Ascending aorta (tissue), 2 donors: ENCODE results near the gene UQCR10. TPM values are rescaled to one million over a fixed set of nuclear protein-coding genes. Genes with fewer than 3 reads are reported as not detected.

Source experiments
- DNase-seq, 2 donors: peaks; one replicate each; pipeline ENCODE4 v3.0.0-alpha.2; 2019; ENCODE audit warnings: low spot score in 2 of 2
- H3K27ac ChIP-seq, 2 donors: fragments of 200-600 bp; sonication (generic); one replicate each; pipeline ENCODE4 v1.5.1; 2016 to 2017; ENCODE audit warnings: mild to moderate bottlenecking in 1 of 2
- H3K27me3 ChIP-seq: fragments of 200-600 bp; sonication (generic); one replicate; pipeline ENCODE4 v1.5.1; 2017
- H3K36me3 ChIP-seq, 2 donors: fragments of 200-600 bp; sonication (generic); one replicate each; pipeline ENCODE4 v1.5.1; 2016
- H3K4me1 ChIP-seq, 2 donors: fragments of 200-600 bp; sonication (generic); one replicate each; pipeline ENCODE4 v1.5.1; 2016 to 2017; ENCODE audit warnings: mild to moderate bottlenecking in 1 of 2
- H3K4me3 ChIP-seq, 2 donors: fragments of 200-600 bp; sonication (generic); one replicate each; pipeline ENCODE4 v1.5.1; 2016 to 2017; ENCODE audit warnings: mild to moderate bottlenecking in 1 of 2
- H3K9me3 ChIP-seq, 2 donors: fragments of 200-600 bp; sonication (generic); one replicate each; pipeline ENCODE4 v1.5.1; 2016
- CTCF ChIP-seq, 3 experiments: fragments of 200-600 bp in 2 of 3; fragments of 450-650 bp in 1 of 3; sonication (generic) in 2 of 3; IDR thresholded peaks; one replicate each; pipeline ENCODE4 v1.5.1; 2016 to 2019; ENCODE audit warnings: antibody characterized with exemption in 3 of 3, mild to moderate bottlenecking in 1 of 3, moderate library complexity in 1 of 3
- intact Hi-C: fragments of 100-400 bp; cut with DNase I; formaldehyde crosslinking; loops from one replicate; pipeline ENCODE4 v1.15.1; 2023
- total RNA-seq: library from RNA; depleted of rRNA; stranded (reverse); fragments of >200 nt; gene quantifications from one replicate; pipeline ENCODE4 v1.1.0, GENCODE V29; 2016

The UQCR10 gene
- total RNA-seq, 1 donor from 2014 or later = 66.8 TPM

- H3K27ac ChIP-seq = no peak overlapping the region
- intact Hi-C loops = no loop called here
- H3K36me3 ChIP-seq = peaks cover 14 to 27% of the 10 kb centered on the region in 2 donors
- peak overlapping the region; percentile 81 to 91 for H3K4me3 ChIP-seq
- H3K4me1 ChIP-seq = peaks cover 9 to 17% of the 10 kb centered on the region in 2 donors
- DNase-seq = no peak
- H3K9me3 ChIP-seq = no peaks in the 10 kb centered on the region
- TF ChIP-seq CTCF (IDR thresholded peaks at IDR 0.05) = no peak
- no peaks in the 10 kb centered on the region for H3K27me3 ChIP-seq
These were observed 1.0 kb downstream of the UQCR10 start for GRCh38 chr22:29768052-29768693.

GRCh38 chr22:29769723-29770321 lies 2.7 kb downstream of the UQCR10 start:
- no peak for TF ChIP-seq CTCF (IDR thresholded peaks at IDR 0.05)
- H3K4me1 ChIP-seq = peaks cover 9 to 17% of the 10 kb centered on the region in 2 donors
- no peak overlapping the region for H3K4me3 ChIP-seq
- H3K9me3 ChIP-seq = no peaks in the 10 kb centered on the region
- H3K27ac ChIP-seq = no peak overlapping the region
- intact Hi-C loops = no loop called here
- no peaks in the 10 kb centered on the region for H3K27me3 ChIP-seq
- peaks cover 14 to 27% of the 10 kb centered on the region in 2 donors for H3K36me3 ChIP-seq
- no peak for DNase-seq

GRCh38 chr22:29772170-29772641 lies 5.0 kb downstream of the UQCR10 start:
- Histone ChIP-seq H3K27me3 (no peaks in the 10 kb centered on the region), H3K4me3 (no peak overlapping the region), H3K4me1 (peaks cover 3 to 11% of the 10 kb centered on the region in 2 donors), H3K36me3 (peaks cover 14 to 27% of the 10 kb centered on the region in 2 donors), H3K9me3 (no peaks in the 10 kb centered on the region), H3K27ac (no peak overlapping the region)
- DNase-seq = no peak
- peak in 1 of 3 experiments; percentile 17 for TF ChIP-seq CTCF (IDR thresholded peaks at IDR 0.05)
- intact Hi-C loops = no loop called here

- Histone ChIP-seq H3K4me1 (peaks cover 0 to 8% of the 10 kb centered on the region in 2 donors), H3K27me3 (no peaks in the 10 kb centered on the region), H3K36me3 (peaks cover 14 to 27% of the 10 kb centered on the region in 2 donors), H3K27ac (no peak overlapping the region), H3K4me3 (no peak overlapping the region), H3K9me3 (no peaks in the 10 kb centered on the region)
- intact Hi-C loops = no loop called here
- TF ChIP-seq CTCF (IDR thresholded peaks at IDR 0.05) = no peak
- DNase-seq = no peak
These were observed 6.1 kb downstream of the UQCR10 start for GRCh38 chr22:29773233-29773632.

GRCh38 chr22:29780220-29780619 lies 13.1 kb downstream of the UQCR10 start:
- TF ChIP-seq CTCF (IDR thresholded peaks at IDR 0.05) = no peak
- peaks cover 3 to 6% of the 10 kb centered on the region in 2 donors for H3K4me1 ChIP-seq

More at GRCh38 chr22:29780220-29780619, 13.1 kb downstream of the UQCR10 start:
- H3K4me3 ChIP-seq = no peak overlapping the region
- intact Hi-C loops = no loop called here
- H3K27ac ChIP-seq = no peak overlapping the region
- no peaks in the 10 kb centered on the region for H3K27me3 ChIP-seq
- no peaks in the 10 kb centered on the region for H3K36me3 ChIP-seq
- H3K9me3 ChIP-seq = no peaks in the 10 kb centered on the region
- DNase-seq = no peak
